HepG2 (cell line): Measurements from ENCODE around the gene HIF3A. TPM values are rescaled to one million over a fixed set of nuclear protein-coding genes. Genes with fewer than 3 reads are reported as not detected.
A peak's percentile ranks its signal among the peaks of the same experiment; 100 is the strongest.

Source experiments
- ARNT2 ChIP-seq: sonication (generic); formaldehyde crosslinking; IDR thresholded peaks from 2 replicates; pipeline ENCODE4 v1.8.0; 2022; ENCODE audit warnings: mild to moderate bottlenecking, low read depth, missing genetic modification reagents, moderate library complexity
- BORCS8-MEF2B ChIP-seq: sonication (generic); formaldehyde crosslinking; IDR thresholded peaks from 2 replicates; pipeline ENCODE4 v1.8.0; 2022; ENCODE audit warnings: mild to moderate bottlenecking, missing genetic modification reagents
- IKZF1 ChIP-seq: fragments of 450-650 bp; IDR thresholded peaks from 2 replicates; pipeline ENCODE4 v1.7.1; 2016
- MIER3 ChIP-seq: IDR thresholded peaks from 2 replicates; pipeline ENCODE4 v1.6.1; 2016; ENCODE audit warnings: missing compliant biosample characterization, borderline replicate concordance
- MIXL1 ChIP-seq: IDR thresholded peaks from 2 replicates; pipeline ENCODE4 v1.6.1; 2016
- POGK ChIP-seq: sonication (generic); formaldehyde crosslinking; conservative IDR thresholded peaks from 2 replicates; pipeline ENCODE4 v1.8.0; 2022; ENCODE audit warnings: mild to moderate bottlenecking, moderate library complexity, missing genetic modification reagents
- SNAI1 ChIP-seq: sonication (generic); formaldehyde crosslinking; IDR thresholded peaks from 2 replicates; pipeline ENCODE4 v1.5.0; 2020; ENCODE audit warnings: mild to moderate bottlenecking, missing genetic modification reagents, borderline replicate concordance
- TFDP2 ChIP-seq: sonication (generic); formaldehyde crosslinking; IDR thresholded peaks from 2 replicates; pipeline ENCODE4 v1.4.0; 2020; ENCODE audit warnings: missing genetic modification reagents
- THAP11 ChIP-seq: IDR thresholded peaks from 2 replicates; pipeline ENCODE4 v1.6.1; 2016; ENCODE audit warnings: missing biosample characterization, missing genetic modification reagents
- ZBTB7A ChIP-seq: sonication (generic); formaldehyde crosslinking; IDR thresholded peaks from 2 replicates; pipeline ENCODE4 v1.8.0; 2022; ENCODE audit warnings: mild to moderate bottlenecking, missing genetic modification reagents
- ZKSCAN8 ChIP-seq: IDR thresholded peaks from 2 replicates; pipeline ENCODE4 v1.6.1; 2016; ENCODE audit warnings: borderline replicate concordance, missing genetic modification reagents, missing compliant biosample characterization
- ZNF343 ChIP-seq: sonication (generic); formaldehyde crosslinking; IDR thresholded peaks from 2 replicates; pipeline ENCODE4 v1.4.0; 2020; ENCODE audit warnings: mild to moderate bottlenecking, missing genetic modification reagents
- ZNF350 ChIP-seq: sonication (generic); formaldehyde crosslinking; IDR thresholded peaks from 2 replicates; pipeline ENCODE4 v1.4.0; 2020; ENCODE audit warnings: mild to moderate bottlenecking, low read depth, missing genetic modification reagents, borderline replicate concordance
- ZNF660 ChIP-seq: sonication (generic); formaldehyde crosslinking; IDR thresholded peaks from 2 replicates; pipeline ENCODE4 v1.5.1; 2020; ENCODE audit warnings: mild to moderate bottlenecking, low read depth, missing genetic modification reagents, borderline replicate concordance
- ZNF678 ChIP-seq: sonication (generic); formaldehyde crosslinking; IDR thresholded peaks from 2 replicates; pipeline ENCODE4 v1.4.0; 2020; ENCODE audit warnings: mild to moderate bottlenecking, missing genetic modification reagents
- ZNF792 ChIP-seq: IDR thresholded peaks from 2 replicates; pipeline ENCODE4 v1.6.1; 2016
- ZSCAN20 ChIP-seq: sonication (generic); formaldehyde crosslinking; IDR thresholded peaks from 2 replicates; pipeline ENCODE4 v1.4.0; 2020; ENCODE audit warnings: missing genetic modification reagents, mild to moderate bottlenecking, borderline replicate concordance
- polyA plus RNA-seq, 8 experiments: library from polyadenylated mRNA; depleted of rRNA in 3 of 8; stranded (reverse) in 7 of 8; unstranded in 1 of 8; fragments of >200 nt; fragmentation: Illumina TruSeq in 4 of 8; extraction: Trizol in 4 of 8; gene quantifications; 2 replicates each; pipeline versions ENCODE4 v1.2.1 to v1.2.3, GENCODE V29; 2011 to 2016; ENCODE audit warnings: low read depth in 4 of 8, missing spikeins in 1 of 8, mixed read lengths in 1 of 8; ENCODE audit not compliant: insufficient read depth in 1 of 8
- total RNA-seq, 5 experiments: library from RNA; depleted of rRNA; stranded (reverse); fragments of >200 nt; fragmentation: Illumina TruSeq; extraction: Trizol; gene quantifications; 2 replicates each; pipeline ENCODE4 v1.2.3, GENCODE V29; 2016; ENCODE audit warnings: low read depth in 1 of 5
- TF ChIP-seq, protein P1 (sequence below): sonication (generic); formaldehyde crosslinking; IDR thresholded peaks from 2 replicates; pipeline ENCODE4 v1.4.0; 2020; ENCODE audit warnings: missing genetic modification reagents, borderline replicate concordance
- TF ChIP-seq, protein P2 (sequence below): fragments of 450-650 bp; IDR thresholded peaks from 2 replicates; pipeline ENCODE4 v1.6.1; 2017

HIF3A gene
- total and polyA plus RNA-seq, 2 of the 13 experiments (the other 11 are each of a cell fraction or from before 2014, with no cell fraction given), result 0.09 to 0.22 TPM

GRCh38 chr19:46355234-46356148 is 58.6 kb downstream of the HIF3A start (continued):
- TF ChIP-seq, protein P1, sequence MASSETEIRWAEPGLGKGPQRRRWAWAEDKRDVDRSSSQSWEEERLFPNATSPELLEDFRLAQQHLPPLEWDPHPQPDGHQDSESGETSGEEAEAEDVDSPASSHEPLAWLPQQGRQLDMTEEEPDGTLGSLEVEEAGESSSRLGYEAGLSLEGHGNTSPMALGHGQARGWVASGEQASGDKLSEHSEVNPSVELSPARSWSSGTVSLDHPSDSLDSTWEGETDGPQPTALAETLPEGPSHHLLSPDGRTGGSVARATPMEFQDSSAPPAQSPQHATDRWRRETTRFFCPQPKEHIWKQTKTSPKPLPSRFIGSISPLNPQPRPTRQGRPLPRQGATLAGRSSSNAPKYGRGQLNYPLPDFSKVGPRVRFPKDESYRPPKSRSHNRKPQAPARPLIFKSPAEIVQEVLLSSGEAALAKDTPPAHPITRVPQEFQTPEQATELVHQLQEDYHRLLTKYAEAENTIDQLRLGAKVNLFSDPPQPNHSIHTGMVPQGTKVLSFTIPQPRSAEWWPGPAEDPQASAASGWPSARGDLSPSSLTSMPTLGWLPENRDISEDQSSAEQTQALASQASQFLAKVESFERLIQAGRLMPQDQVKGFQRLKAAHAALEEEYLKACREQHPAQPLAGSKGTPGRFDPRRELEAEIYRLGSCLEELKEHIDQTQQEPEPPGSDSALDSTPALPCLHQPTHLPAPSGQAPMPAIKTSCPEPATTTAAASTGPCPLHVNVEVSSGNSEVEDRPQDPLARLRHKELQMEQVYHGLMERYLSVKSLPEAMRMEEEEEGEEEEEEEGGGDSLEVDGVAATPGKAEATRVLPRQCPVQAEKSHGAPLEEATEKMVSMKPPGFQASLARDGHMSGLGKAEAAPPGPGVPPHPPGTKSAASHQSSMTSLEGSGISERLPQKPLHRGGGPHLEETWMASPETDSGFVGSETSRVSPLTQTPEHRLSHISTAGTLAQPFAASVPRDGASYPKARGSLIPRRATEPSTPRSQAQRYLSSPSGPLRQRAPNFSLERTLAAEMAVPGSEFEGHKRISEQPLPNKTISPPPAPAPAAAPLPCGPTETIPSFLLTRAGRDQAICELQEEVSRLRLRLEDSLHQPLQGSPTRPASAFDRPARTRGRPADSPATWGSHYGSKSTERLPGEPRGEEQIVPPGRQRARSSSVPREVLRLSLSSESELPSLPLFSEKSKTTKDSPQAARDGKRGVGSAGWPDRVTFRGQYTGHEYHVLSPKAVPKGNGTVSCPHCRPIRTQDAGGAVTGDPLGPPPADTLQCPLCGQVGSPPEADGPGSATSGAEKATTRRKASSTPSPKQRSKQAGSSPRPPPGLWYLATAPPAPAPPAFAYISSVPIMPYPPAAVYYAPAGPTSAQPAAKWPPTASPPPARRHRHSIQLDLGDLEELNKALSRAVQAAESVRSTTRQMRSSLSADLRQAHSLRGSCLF, result no peak
- TF ChIP-seq MIER3 (CRISPR knock-in tag), result no peak; the same call in 1 of the 2 replicates
- TF ChIP-seq ZNF678 (CRISPR knock-in tag), result no peak
- TF ChIP-seq ZNF350, result 0 out of 2 replicates have a peak, but pooled peaks have one; percentile 21
- peak; percentile 25; the same call in 1 of the 2 replicates for TF ChIP-seq ARNT2 (CRISPR knock-in tag)
- 0 out of 2 replicates have a peak, but pooled peaks have one; percentile 24 for TF ChIP-seq ZNF792
- TF ChIP-seq THAP11 (CRISPR knock-in tag), result peak; percentile 48; the same call in 1 of the 2 replicates
- 0 out of 2 replicates have a peak, but pooled peaks have one; percentile 24 for TF ChIP-seq TFDP2
- TF ChIP-seq BORCS8-MEF2B (CRISPR knock-in tag), result no peak
- no peak for TF ChIP-seq ZSCAN20 (CRISPR knock-in tag)
- TF ChIP-seq POGK, result peak; percentile 44; the same call in 1 of the 2 replicates
- no peak for TF ChIP-seq SNAI1 (CRISPR knock-in tag)
- TF ChIP-seq, protein P2, sequence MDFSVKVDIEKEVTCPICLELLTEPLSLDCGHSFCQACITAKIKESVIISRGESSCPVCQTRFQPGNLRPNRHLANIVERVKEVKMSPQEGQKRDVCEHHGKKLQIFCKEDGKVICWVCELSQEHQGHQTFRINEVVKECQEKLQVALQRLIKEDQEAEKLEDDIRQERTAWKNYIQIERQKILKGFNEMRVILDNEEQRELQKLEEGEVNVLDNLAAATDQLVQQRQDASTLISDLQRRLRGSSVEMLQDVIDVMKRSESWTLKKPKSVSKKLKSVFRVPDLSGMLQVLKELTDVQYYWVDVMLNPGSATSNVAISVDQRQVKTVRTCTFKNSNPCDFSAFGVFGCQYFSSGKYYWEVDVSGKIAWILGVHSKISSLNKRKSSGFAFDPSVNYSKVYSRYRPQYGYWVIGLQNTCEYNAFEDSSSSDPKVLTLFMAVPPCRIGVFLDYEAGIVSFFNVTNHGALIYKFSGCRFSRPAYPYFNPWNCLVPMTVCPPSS, result no peak
- TF ChIP-seq ZBTB7A (CRISPR knock-in tag), result no peak
- TF ChIP-seq ZKSCAN8, result no peak
- TF ChIP-seq MIXL1, result peak; percentile 75
- TF ChIP-seq IKZF1, result no peak
- no peak for TF ChIP-seq ZNF343 (CRISPR knock-in tag)
- no peak for TF ChIP-seq ZNF660 (CRISPR knock-in tag)
